ENCODE measurements around the gene TMEFF2.

Gene TMEFF2

DNA sequence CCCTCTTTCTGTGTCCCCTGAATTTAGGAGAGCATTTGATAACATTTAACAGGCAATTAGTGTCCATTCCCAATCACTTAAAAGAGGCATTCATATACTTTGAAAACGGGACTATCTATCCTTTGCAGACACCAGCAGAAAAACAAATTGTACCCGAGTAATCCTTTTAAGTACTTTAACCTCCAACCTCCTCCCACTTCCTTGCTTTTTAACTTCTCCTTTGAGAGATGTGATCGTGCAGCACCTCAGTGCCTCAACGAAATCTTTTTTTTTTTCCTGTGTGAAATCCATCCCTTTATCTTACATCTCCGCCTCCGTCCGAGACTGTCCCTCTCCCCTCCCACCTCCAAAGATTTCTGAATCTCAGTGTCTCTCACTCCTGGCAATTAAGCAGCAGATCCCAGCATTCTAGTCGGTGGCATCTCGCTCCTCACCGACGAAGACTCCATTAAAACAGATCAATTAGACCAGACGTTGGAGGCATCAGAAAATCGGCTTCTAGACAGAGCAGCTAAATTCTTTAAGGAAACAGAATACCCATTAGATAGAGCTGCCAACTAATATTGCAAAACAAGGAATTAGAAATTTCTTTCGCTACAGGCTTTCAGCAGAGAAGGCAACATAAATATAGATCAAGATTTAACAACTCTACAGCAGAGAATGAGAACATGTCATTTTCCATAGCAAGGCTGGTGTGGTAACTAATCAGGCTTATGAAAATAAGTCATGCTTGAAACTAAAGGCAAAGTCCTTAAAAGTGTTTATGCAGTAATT, 1.9 kb upstream of the TMEFF2 start:
- peak overlapping the region; percentile 33 for H3K4me3 ChIP-seq (ENCODE audit: severe bottlenecking)
- H3K27me3 ChIP-seq (ENCODE audit: insufficient read depth, poor library complexity, severe bottlenecking) = peaks cover 65% of the 10 kb centered on the region
- H3K27ac ChIP-seq (ENCODE audit: poor library complexity, severe bottlenecking) = no peak overlapping the region
- DNase-seq (ENCODE audit: low spot score) (no peak), ATAC-seq (ENCODE audit: low read depth) (no peak)
- H3K9me3 ChIP-seq (ENCODE audit: severe bottlenecking) = no peaks in the 10 kb centered on the region
- H3K4me1 ChIP-seq (ENCODE audit: insufficient read depth, poor library complexity, severe bottlenecking) = peaks cover 7% of the 10 kb centered on the region
- TF ChIP-seq, protein P1, sequence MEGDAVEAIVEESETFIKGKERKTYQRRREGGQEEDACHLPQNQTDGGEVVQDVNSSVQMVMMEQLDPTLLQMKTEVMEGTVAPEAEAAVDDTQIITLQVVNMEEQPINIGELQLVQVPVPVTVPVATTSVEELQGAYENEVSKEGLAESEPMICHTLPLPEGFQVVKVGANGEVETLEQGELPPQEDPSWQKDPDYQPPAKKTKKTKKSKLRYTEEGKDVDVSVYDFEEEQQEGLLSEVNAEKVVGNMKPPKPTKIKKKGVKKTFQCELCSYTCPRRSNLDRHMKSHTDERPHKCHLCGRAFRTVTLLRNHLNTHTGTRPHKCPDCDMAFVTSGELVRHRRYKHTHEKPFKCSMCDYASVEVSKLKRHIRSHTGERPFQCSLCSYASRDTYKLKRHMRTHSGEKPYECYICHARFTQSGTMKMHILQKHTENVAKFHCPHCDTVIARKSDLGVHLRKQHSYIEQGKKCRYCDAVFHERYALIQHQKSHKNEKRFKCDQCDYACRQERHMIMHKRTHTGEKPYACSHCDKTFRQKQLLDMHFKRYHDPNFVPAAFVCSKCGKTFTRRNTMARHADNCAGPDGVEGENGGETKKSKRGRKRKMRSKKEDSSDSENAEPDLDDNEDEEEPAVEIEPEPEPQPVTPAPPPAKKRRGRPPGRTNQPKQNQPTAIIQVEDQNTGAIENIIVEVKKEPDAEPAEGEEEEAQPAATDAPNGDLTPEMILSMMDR (IDR thresholded peaks at IDR 0.05; ENCODE audit: poor library complexity, severe bottlenecking) = no peak
- no peaks in the 10 kb centered on the region for H3K36me3 ChIP-seq (ENCODE audit: low read depth)

DNA sequence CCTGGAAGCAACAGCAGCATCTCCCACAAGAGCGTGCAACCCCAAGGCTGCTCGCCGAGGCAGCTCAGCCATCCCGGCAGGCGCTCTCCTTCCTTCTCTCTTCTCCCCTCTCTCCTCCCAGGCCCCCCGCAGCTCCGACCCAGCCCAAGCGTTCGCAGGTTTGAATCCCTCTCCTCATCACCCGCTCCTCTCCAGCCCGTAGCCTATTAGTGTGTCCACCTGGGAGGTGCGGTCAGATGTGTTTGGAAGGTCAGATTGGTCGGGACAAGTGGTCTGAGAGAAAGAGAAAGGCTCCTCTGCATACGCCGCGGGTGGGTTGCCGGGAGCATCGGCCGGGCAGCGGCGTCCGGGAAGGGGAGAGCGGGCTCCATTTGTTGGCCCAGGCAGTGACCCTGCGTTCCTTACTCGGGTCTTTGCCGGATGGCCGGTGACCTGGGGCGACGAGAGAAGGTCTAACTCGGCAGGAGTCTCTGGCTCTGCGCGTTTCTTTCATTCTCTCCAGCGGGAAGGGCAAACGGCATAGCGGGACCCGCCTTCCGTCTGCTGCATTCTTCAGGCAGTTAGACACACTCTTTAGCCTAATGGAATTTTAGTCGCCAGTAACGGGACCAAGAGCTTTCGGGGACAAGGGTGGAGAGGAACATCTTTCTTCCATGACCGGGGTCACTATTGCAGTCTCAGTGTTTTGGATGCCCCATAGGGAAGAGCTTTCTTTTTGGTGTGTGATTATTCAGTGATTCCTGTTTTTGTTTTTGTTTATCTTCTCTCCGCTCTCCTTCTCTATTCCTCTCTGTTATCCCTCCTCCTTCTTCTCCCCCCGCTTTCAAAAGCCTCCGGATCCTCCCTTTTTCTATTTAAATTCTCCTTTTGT, 1.1 kb upstream of the TMEFF2 start:
- TF ChIP-seq, protein P1 (IDR thresholded peaks at IDR 0.05; ENCODE audit: poor library complexity, severe bottlenecking) = no peak
- peak overlapping the region; percentile 33 for H3K4me3 ChIP-seq (ENCODE audit: severe bottlenecking)
- peaks cover 67% of the 10 kb centered on the region for H3K27me3 ChIP-seq (ENCODE audit: insufficient read depth, poor library complexity, severe bottlenecking)
- H3K36me3 ChIP-seq (ENCODE audit: low read depth) = no peaks in the 10 kb centered on the region
- ATAC-seq (ENCODE audit: low read depth) = peak; percentile 53
- DNase-seq (ENCODE audit: low spot score) = peak; percentile 38
- no peak overlapping the region for H3K27ac ChIP-seq (ENCODE audit: poor library complexity, severe bottlenecking)
- peaks cover 7% of the 10 kb centered on the region for H3K4me1 ChIP-seq (ENCODE audit: insufficient read depth, poor library complexity, severe bottlenecking)
- no peaks in the 10 kb centered on the region for H3K9me3 ChIP-seq (ENCODE audit: severe bottlenecking)

DNA sequence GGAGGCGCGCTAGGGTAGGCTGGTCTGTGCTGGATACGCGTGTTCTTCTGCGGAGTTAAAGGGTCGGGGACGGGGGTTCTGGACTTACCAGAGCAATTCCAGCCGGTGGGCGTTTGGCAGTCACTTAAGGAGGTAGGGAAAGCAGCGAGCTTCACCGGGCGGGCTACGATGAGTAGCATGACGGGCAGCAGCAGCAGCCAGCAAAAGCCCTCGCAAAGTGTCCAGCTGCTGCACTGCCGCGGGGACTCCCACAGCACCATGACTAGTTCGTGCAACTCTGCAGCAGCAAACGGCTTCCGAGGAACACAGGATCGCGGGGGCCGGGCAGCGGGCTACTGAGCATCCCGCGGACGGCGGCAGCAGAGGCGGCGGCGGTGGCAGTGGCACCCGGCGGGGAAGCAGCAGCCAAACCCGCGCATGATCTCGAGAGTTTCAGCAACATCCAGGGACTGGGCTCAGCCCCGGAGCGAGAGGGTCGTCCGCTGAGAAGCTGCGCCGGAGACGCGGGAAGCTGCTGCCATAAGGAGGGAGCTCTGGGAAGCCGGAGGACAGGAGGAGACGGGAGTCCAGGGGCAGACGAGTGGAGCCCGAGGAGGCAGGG, 368 bp downstream of the TMEFF2 start:
- TF ChIP-seq, protein P1 (IDR thresholded peaks at IDR 0.05; ENCODE audit: poor library complexity, severe bottlenecking) = no peak
- Histone ChIP-seq H3K9me3 (ENCODE audit: severe bottlenecking) (no peaks in the 10 kb centered on the region), H3K36me3 (ENCODE audit: low read depth) (no peaks in the 10 kb centered on the region), H3K27me3 (ENCODE audit: insufficient read depth, poor library complexity, severe bottlenecking) (peaks cover 67% of the 10 kb centered on the region), H3K4me1 (ENCODE audit: insufficient read depth, poor library complexity, severe bottlenecking) (peaks cover 7% of the 10 kb centered on the region), H3K27ac (ENCODE audit: poor library complexity, severe bottlenecking) (no peak overlapping the region), H3K4me3 (ENCODE audit: severe bottlenecking) (peak overlapping the region; percentile 33)
- ATAC-seq (ENCODE audit: low read depth) (peak; percentile 42), DNase-seq (ENCODE audit: low spot score) (peak; percentile 51)

DNA sequence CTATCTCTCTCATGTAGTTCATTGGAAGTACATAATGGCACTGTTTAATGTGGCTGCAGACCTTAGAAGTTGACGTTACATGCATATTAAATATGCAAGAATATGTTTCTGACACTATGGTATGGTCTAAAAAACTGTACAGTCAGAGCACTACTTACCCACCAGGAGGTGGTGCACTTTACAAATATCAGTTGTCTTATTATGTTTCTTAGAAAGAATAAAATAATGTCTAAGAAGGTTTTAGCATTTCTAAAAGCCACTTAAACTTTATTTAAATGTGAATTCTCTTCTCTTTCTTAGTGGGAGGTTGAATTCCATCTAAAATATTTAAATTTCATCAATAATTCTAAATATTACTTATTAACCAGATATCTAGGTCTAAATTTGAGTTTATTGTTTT, 4.3 kb downstream of the TMEFF2 start:
- H3K27me3 ChIP-seq (ENCODE audit: insufficient read depth, poor library complexity, severe bottlenecking) = peaks cover 39% of the 10 kb centered on the region
- TF ChIP-seq, protein P1 (IDR thresholded peaks at IDR 0.05; ENCODE audit: poor library complexity, severe bottlenecking) = peak; percentile 65
- H3K36me3 ChIP-seq (ENCODE audit: low read depth) = no peaks in the 10 kb centered on the region
- no peaks in the 10 kb centered on the region for H3K4me1 ChIP-seq (ENCODE audit: insufficient read depth, poor library complexity, severe bottlenecking)
- H3K4me3 ChIP-seq (ENCODE audit: severe bottlenecking) = no peak overlapping the region
- H3K27ac ChIP-seq (ENCODE audit: poor library complexity, severe bottlenecking) = no peak overlapping the region
- DNase-seq (ENCODE audit: low spot score) (no peak), ATAC-seq (ENCODE audit: low read depth) (0 out of 3 replicates have a peak, but pooled peaks have one; percentile 28)
- no peaks in the 10 kb centered on the region for H3K9me3 ChIP-seq (ENCODE audit: severe bottlenecking)
